ENCODE data around the gene PCSK6. TPM values are rescaled to one million over a fixed set of nuclear protein-coding genes. Genes with fewer than 3 reads are reported as not detected.

Gene PCSK6
- total RNA-seq, 1 experiment from 2014 or later: 10.6 TPM

GRCh38 chr15:101393172-101393571 is 96.3 kb downstream of the PCSK6 start:
- Histone ChIP-seq H3K4me1 (ENCODE audit: control insufficient read depth, insufficient read depth, low read length) (no peaks in the 10 kb centered on the region), H3K27ac (ENCODE audit: low read length) (no peak overlapping the region), H3K27me3 (ENCODE audit: control insufficient read depth, insufficient read depth, low read length) (no peaks in the 10 kb centered on the region), H3K9me3 (ENCODE audit: control insufficient read depth, insufficient read depth, low read depth, low read length) (no peaks in the 10 kb centered on the region), H3K4me3 (ENCODE audit: low read depth in 2 of 2, low read length in 2 of 2) (no peak overlapping the region), H3K36me3 (ENCODE audit: control insufficient read depth, insufficient read depth, low read length) (no peaks in the 10 kb centered on the region)
- in situ Hi-C loops (cut with HindIII; ENCODE audit: low pct_unique_long_range_greater_than_20kb, low sequenced_read_pairs): no loop called here
- CTCF ChIA-PET: no interaction called here
- no TSS peak for BruUV-seq (replicated peaks)
- DNase-seq (ENCODE audit: low read depth, low spot score): no peak
- no peak for TF ChIP-seq SIN3A (IDR thresholded peaks at IDR 0.05; ENCODE audit: borderline replicate concordance, insufficient read depth, low read depth, low read length)
- TF ChIP-seq POLR2AphosphoS5 (IDR thresholded peaks at IDR 0.05; ENCODE audit: low read depth, low read length): no peak
- no peak for TF ChIP-seq REST (IDR thresholded peaks at IDR 0.05; ENCODE audit: insufficient read depth in 1 of 2, low read depth in 2 of 2, low read length in 1 of 2)
- no peak for TF ChIP-seq TCF7L2 (IDR thresholded peaks at IDR 0.05; ENCODE audit: low read depth, low read length)
- TF ChIP-seq CTCF (IDR thresholded peaks at IDR 0.05): no peak
- POLR2A ChIA-PET: no interaction called here
- intact Hi-C loops (cut with micrococcal nuclease; ENCODE audit: unreplicated experiment): no loop called here
- no peak for ATAC-seq

- H3K36me3 ChIP-seq (ENCODE audit: control insufficient read depth, insufficient read depth, low read length): no peaks in the 10 kb centered on the region
- TF ChIP-seq TCF7L2 (IDR thresholded peaks at IDR 0.05; ENCODE audit: low read depth, low read length) (no peak), POLR2AphosphoS5 (IDR thresholded peaks at IDR 0.05; ENCODE audit: low read depth, low read length) (no peak), SIN3A (IDR thresholded peaks at IDR 0.05; ENCODE audit: borderline replicate concordance, insufficient read depth, low read depth, low read length) (no peak), CTCF (IDR thresholded peaks at IDR 0.05) (no peak)
Observed at GRCh38 chr15:101391981-101392640, 97.4 kb downstream of the PCSK6 start.

More at GRCh38 chr15:101391981-101392640, 97.4 kb downstream of the PCSK6 start:
- BruUV-seq (replicated peaks): no TSS peak
- H3K27ac ChIP-seq (ENCODE audit: low read length): no peak overlapping the region
- H3K4me1 ChIP-seq (ENCODE audit: control insufficient read depth, insufficient read depth, low read length): no peaks in the 10 kb centered on the region
- ChIA-PET CTCF (interaction anchor here (0.6 kb wide), 1 partner anchor 70 kb away, joined by 8 read pairs; no protein-coding TSS in a partner anchor), POLR2A (no interaction called here)
- in situ Hi-C loops (cut with HindIII; ENCODE audit: low pct_unique_long_range_greater_than_20kb, low sequenced_read_pairs): no loop called here
- H3K27me3 ChIP-seq (ENCODE audit: control insufficient read depth, insufficient read depth, low read length): no peaks in the 10 kb centered on the region
- no peak for DNase-seq (ENCODE audit: low read depth, low spot score)
- ATAC-seq: no peak
- H3K4me3 ChIP-seq (ENCODE audit: low read depth in 2 of 2, low read length in 2 of 2): no peak overlapping the region
- intact Hi-C loops (cut with micrococcal nuclease; ENCODE audit: unreplicated experiment): no loop called here
- no peaks in the 10 kb centered on the region for H3K9me3 ChIP-seq (ENCODE audit: control insufficient read depth, insufficient read depth, low read depth, low read length)

All from Panc1 (cell line).